Fibroblast of mammary gland (primary cell): Measurements from ENCODE around the gene DHRS2.

Experiments used
- DNase-seq: peaks from one replicate; pipeline ENCODE4 v3.0.0-alpha.2; 2010; ENCODE audit warnings: low read depth
- H3K4me3 ChIP-seq: 2 replicates; pipeline ENCODE4 v1.5.1; 2011; ENCODE audit warnings: low read depth, mild to moderate bottlenecking, low read length, moderate library complexity; ENCODE audit not compliant: control insufficient read depth
- TF ChIP-seq, protein P1 (sequence below): conservative IDR thresholded peaks from 2 replicates; pipeline ENCODE4 v1.5.1; 2011; ENCODE audit warnings: low read depth, low read length, inconsistent platforms; ENCODE audit not compliant: control insufficient read depth, insufficient read depth

DHRS2 gene

DNA sequence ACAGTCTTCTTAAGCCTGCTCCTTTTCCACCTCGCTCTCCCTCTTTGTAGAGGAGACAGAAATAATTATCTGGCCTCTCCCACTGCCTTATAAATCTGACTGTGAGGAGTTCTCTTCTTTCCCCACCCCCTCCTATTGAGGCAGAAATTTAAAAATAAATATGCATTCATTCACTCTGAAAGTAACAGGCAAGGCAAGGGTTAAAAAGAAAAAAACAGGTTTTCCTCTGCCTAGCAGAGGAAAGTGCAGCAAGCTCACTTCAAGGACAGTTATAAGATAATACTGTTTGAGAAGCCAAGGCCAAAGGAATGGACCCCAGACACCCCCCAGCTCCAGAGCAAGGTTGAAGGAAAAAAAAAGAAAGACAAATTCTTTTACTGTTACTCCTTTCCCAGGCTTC is 56.3 kb downstream of the DHRS2 start:
- H3K4me3 ChIP-seq, result no peak overlapping the region
- DNase-seq, result no peak
- TF ChIP-seq, protein P1, sequence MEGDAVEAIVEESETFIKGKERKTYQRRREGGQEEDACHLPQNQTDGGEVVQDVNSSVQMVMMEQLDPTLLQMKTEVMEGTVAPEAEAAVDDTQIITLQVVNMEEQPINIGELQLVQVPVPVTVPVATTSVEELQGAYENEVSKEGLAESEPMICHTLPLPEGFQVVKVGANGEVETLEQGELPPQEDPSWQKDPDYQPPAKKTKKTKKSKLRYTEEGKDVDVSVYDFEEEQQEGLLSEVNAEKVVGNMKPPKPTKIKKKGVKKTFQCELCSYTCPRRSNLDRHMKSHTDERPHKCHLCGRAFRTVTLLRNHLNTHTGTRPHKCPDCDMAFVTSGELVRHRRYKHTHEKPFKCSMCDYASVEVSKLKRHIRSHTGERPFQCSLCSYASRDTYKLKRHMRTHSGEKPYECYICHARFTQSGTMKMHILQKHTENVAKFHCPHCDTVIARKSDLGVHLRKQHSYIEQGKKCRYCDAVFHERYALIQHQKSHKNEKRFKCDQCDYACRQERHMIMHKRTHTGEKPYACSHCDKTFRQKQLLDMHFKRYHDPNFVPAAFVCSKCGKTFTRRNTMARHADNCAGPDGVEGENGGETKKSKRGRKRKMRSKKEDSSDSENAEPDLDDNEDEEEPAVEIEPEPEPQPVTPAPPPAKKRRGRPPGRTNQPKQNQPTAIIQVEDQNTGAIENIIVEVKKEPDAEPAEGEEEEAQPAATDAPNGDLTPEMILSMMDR, result no peak

DNA sequence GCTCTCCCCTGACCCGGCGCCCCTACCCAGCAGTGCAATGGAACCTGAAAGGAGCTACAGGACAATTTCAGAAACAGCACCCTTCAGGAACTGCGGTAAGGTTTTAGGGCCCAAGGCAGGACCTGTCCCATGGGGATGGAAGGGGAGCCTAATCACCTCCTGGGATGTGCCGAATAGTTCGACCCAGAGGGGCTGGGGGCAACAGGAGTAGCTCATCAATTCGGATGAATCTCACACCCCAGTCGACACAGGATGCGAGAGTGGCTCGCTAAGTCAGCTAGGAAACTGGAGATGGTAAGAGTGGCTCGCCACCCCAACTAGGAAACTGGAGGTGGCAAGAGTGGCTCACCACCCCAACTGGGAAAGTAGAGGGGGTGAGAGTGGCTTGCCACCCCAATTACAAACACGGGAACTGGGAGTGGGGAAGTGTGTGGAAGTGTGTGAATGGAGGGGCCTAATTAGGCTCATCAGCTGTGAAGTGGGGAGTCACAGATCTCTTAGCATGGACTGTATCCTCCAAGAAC is 57.1 kb downstream of the DHRS2 start:
- no peak for DNase-seq
- no peak overlapping the region for H3K4me3 ChIP-seq
- TF ChIP-seq, protein P1, result no peak

DNA sequence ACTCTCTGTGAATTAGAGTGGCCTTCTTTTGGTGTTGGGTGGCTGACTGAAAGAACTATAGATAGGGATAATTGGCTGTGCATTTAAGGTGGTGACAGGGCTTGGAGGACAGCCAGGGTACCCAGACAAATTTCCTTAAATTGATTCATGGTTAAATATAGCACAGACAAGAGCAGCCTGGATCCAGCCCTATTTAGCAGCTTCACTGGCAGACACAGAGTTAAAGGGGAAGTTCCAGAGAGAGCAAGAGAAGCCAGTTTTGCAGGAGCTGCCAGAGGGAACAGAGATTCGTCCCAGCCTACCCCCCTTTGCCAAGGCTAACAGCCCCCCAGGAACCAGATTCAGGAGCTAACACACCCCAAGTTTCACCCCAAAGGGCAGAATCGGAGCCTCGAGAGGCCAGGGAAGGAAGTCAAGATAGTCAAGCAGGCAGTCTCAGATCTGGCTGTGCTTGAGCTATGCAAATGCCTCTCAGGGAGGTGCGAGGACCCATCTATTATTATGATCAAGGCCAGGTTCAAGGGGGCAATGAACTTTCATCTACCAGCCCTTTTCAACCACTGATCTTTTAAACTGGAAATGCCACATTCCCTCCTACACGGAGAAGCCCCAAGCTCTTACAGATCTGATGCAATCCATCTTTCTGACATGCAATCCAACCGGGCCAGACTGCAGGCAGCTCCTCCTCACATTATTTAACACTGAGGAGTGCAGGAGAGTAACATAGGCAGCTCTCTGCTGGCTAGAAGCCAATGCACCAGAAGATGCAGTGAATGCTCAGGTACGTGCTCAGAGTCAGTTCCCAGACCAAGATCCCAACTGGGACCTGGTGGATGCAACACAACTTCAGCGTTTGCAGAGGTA is 58.2 kb downstream of the DHRS2 start:
- DNase-seq, result no peak
- no peak overlapping the region for H3K4me3 ChIP-seq
- TF ChIP-seq, protein P1, result no peak
